ENCODE results near the gene SMAD3.

DNA sequence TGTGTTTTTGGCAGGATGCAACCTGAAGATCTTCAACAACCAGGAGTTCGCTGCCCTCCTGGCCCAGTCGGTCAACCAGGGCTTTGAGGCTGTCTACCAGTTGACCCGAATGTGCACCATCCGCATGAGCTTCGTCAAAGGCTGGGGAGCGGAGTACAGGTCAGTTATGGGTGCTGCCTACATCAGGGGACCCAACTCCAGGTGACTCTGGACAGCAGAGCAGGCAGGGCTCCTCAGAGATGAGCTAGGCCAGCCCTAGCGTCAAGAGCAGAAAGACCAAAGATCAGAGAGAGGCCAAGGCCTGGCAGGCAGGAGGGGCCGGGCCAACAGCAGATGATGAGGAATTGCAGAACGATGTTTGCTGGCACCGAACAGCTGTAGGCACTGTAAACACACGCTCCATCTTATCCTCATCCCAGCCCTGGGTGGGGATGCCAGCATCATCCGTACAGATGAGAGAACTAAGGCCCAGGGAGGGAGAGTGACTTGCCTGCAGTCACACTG, 122.0 kb downstream of the SMAD3 start:
- TF ChIP-seq CTCF (IDR thresholded peaks at IDR 0.05) (no peak), POLR2A (IDR thresholded peaks at IDR 0.05) (no peak)
